ENCODE measurements around the gene MACROD2.
"Not testable (repeated sequence)": the region's sequence is repeated elsewhere in the genome, so short reads cannot be mapped to it uniquely, and the experiment has no call there.

MACROD2 gene

DNA sequence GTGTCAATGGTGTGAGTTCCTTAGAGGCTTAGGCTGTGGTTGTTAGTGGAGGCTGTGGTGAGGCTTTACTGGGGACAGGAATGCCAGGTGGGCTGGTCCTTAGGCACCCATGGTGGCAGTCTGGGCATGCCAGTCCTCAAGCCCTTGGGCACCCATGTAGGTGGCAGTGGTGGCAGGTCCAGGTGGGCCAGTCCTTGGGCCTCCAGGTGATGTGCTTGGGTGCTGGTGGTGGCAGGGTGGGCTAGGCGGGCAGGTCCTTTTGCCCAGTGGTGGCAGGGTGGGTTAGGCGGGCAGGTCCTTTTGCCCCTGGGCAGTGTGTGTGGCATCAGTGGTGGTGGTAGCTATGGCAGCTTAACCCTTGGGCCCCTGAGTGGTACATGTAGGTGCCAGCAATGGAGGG, 208.3 kb downstream of the MACROD2 start:
- no peak overlapping the region for H3K27ac ChIP-seq
- no peak for TF ChIP-seq ZFX (IDR thresholded peaks at IDR 0.05)
- TF ChIP-seq, protein P1, sequence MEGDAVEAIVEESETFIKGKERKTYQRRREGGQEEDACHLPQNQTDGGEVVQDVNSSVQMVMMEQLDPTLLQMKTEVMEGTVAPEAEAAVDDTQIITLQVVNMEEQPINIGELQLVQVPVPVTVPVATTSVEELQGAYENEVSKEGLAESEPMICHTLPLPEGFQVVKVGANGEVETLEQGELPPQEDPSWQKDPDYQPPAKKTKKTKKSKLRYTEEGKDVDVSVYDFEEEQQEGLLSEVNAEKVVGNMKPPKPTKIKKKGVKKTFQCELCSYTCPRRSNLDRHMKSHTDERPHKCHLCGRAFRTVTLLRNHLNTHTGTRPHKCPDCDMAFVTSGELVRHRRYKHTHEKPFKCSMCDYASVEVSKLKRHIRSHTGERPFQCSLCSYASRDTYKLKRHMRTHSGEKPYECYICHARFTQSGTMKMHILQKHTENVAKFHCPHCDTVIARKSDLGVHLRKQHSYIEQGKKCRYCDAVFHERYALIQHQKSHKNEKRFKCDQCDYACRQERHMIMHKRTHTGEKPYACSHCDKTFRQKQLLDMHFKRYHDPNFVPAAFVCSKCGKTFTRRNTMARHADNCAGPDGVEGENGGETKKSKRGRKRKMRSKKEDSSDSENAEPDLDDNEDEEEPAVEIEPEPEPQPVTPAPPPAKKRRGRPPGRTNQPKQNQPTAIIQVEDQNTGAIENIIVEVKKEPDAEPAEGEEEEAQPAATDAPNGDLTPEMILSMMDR (conservative IDR thresholded peaks at IDR 0.05): no peak

DNA sequence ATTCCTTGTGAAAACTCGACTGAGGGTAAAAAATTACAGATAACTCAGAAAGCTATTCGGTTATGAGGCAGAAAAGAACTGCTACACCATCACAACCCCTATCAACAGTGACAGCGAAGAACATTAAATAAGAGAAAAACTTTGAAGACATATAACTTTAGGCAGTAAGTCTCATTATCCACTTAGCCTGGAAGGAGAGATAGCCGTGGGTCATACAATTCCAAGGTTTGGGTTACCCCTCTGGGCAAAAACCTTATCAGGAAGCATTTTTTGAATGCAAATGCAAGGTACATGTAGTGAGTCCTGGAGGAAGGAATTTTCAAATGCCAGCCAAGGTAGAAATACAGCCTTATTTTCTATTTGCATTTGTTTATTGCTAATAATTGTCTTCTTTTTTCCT, 212.3 kb downstream of the MACROD2 start:
- no peak for TF ChIP-seq ZFX (IDR thresholded peaks at IDR 0.05)
- TF ChIP-seq, protein P1 (conservative IDR thresholded peaks at IDR 0.05): no peak
- no peak overlapping the region for H3K27ac ChIP-seq

DNA sequence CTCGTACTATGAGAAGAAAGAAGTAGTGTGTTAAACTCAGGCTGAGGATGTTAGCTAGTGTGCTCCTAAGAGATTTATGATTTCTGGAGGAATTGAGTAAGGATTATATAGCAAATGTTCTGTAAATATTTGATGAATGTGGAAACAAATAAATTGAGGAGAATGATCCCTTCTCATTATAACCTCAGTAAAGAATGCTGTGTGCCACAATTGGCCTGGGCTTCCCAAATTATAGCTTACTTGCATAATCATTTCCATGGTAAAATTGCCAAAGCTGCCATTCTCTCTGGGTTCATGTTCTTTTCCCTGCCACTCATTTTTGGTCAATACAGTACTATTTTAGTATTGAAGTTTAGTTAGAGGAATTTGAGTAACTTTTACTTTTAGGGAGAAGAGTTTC, 213.6 kb downstream of the MACROD2 start:
- TF ChIP-seq, protein P1 (conservative IDR thresholded peaks at IDR 0.05): no peak
- no peak for TF ChIP-seq ZFX (IDR thresholded peaks at IDR 0.05)
- H3K27ac ChIP-seq: no peak overlapping the region

DNA sequence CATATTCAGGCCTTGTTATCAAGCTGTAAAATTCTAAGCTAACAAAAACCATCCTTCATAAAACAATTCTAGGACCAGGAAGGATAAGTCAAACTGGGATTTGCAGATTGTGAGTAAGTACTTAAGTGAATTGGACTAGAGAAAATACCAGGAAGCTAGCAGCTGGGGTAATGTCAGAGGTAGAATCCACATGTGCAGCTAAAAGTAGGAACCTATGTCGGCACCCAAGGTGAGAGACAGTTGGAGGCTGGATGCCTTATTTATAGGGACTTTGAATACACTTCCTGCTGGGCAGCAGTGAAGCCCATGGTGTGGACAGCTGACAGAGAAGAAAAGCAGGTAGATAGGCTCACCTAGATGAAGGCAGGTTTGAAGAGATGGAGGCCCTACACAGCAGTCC, 214.8 kb downstream of the MACROD2 start:
- TF ChIP-seq ZFX (IDR thresholded peaks at IDR 0.05): no peak
- TF ChIP-seq, protein P1 (conservative IDR thresholded peaks at IDR 0.05): no peak

DNA sequence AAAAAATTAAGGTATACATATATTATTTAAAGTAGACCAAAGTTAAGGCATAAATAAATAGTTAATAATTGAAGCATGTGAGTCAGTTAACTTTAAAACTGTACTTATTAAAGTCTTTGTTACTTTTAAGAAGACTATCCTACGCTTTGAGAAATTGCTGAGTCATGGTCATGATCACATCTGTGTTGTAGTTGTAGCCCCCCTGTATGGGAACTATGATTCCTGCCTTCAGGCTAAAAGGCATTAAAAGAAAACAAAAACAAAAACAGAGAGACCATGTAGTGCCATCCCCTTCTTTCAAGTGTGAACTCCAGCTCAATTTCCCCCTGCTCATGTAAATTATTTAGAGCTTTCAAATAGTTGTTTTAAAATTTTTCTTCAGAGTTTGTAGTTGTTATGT, 218.7 kb downstream of the MACROD2 start:
- TF ChIP-seq ZFX (IDR thresholded peaks at IDR 0.05): no peak
- TF ChIP-seq, protein P1 (conservative IDR thresholded peaks at IDR 0.05): no peak
- H3K27ac ChIP-seq: no peak overlapping the region

More for the DNA sequence above, 214.8 kb downstream of the MACROD2 start:
- no peak overlapping the region; the same call in 1 of the 2 replicates for H3K27ac ChIP-seq

DNA sequence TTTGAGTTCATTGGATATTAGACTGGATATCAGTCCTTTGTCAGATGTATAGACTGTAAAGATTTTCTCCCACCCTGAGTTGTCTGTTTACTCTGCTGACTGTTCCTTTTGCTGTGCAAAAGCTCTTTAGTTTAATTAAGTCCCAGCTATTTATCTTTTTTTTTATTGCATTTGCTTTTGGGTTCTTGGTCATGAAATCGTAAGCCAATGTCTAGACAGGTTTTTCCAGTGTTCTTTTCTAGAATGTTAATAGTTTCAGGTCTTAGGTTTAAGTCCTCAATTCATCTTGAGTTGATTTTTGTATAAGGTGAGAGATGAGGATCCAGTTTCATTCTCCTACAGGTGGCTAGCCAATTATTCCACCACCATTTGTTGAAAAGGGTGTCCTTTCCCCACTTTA, 220.6 kb downstream of the MACROD2 start:
- H3K27ac ChIP-seq: not testable (repeated sequence)

DNA sequence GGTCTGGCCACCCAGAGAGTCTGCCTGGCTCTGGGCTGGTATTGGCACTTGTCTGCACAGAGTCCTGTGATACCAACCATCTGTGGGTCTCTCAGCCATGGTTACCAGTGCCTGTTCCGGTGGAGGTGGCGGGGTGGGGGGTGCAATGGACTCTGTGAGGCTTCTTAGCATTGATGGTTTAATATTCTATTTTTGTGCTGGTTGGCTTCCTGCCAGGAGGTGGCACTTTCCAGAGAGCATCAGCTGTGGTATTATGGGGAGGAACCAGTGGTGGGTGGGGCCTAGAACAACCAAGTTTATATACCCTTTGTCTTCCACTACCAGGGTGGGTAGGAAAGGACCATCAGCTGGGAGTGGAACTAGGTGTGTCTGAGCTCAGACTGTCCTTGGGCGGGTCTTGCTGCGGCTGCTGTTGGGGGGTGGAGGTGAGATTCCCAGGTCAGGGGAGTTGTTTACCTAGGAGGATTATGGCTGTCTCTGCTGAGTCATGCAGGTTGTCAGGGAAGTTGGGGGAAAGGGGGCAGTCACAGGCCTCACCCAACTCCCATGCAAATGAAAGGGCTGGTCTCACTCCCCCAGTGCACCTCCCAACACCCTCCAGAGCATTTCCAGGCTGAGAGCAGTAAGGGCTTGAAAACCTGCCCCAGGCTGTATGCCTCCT, 224.6 kb downstream of the MACROD2 start:
- H3K27ac ChIP-seq: no peak overlapping the region
- TF ChIP-seq ZFX (IDR thresholded peaks at IDR 0.05): no peak

DNA sequence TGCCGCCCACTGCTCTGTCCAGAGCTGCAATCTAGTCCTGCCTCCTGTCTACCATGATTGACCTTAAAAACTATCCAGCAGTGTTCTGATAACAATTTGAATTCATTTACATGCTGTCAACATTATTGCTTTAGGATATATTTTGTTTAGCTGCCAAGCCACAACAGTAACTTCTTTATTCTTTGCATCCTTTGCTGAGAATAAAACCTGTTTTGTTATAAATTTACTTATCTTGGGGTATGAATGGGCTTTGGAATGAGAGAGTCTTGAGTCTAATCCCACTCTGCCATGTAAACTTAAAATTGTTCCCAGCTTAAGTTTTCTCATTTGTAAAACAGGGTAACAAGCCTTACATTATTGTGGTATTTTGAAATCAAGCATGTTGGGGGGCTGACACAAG, 225.7 kb downstream of the MACROD2 start:
- TF ChIP-seq ZFX (IDR thresholded peaks at IDR 0.05): no peak
- TF ChIP-seq, protein P1 (conservative IDR thresholded peaks at IDR 0.05): no peak
- no peak overlapping the region for H3K27ac ChIP-seq
